HG03066 (cell line): ENCODE data around the gene KIRREL1.
"Not testable (repeated sequence)": the region's sequence is repeated elsewhere in the genome, so short reads cannot be mapped to it uniquely, and the experiment has no call there.

Experiments used
- ATAC-seq: cut with Tn5 transposase; IDR thresholded peaks from one replicate; pipeline ENCODE4 v1.9.1; 2021; ENCODE audit warnings: low read depth; ENCODE audit not compliant: unreplicated experiment

KIRREL1 gene

GRCh38 chr1:158124999-158125398 lies 131.6 kb downstream of the KIRREL1 start:
- no peak for ATAC-seq

GRCh38 chr1:158126425-158126824 lies 133.0 kb downstream of the KIRREL1 start:
- ATAC-seq = no peak

- not testable (repeated sequence) for ATAC-seq
Measured at GRCh38 chr1:158128531-158128930, 135.1 kb downstream of the KIRREL1 start.

GRCh38 chr1:158131217-158131616 lies 137.8 kb downstream of the KIRREL1 start:
- no peak for ATAC-seq

GRCh38 chr1:158140764-158141192 lies 147.3 kb downstream of the KIRREL1 start:
- no peak for ATAC-seq

GRCh38 chr1:158145173-158145719 lies 151.8 kb downstream of the KIRREL1 start:
- ATAC-seq = no peak

- no peak for ATAC-seq
Measured at GRCh38 chr1:158146165-158146564, 152.7 kb downstream of the KIRREL1 start.

GRCh38 chr1:158146739-158147138 lies 153.3 kb downstream of the KIRREL1 start:
- ATAC-seq = no peak

- no peak for ATAC-seq
Measured at GRCh38 chr1:158147401-158147800, 154.0 kb downstream of the KIRREL1 start.

- ATAC-seq = no peak
Measured at GRCh38 chr1:158147869-158148268, 154.4 kb downstream of the KIRREL1 start.

- no peak for ATAC-seq
Measured at GRCh38 chr1:158148468-158148867, 155.0 kb downstream of the KIRREL1 start.

GRCh38 chr1:158149175-158149574 lies 155.7 kb downstream of the KIRREL1 start:
- ATAC-seq = no peak
